CD4-positive, alpha-beta memory T cell (primary cell): ENCODE data around the gene RAD51C. TPM values are rescaled to one million over a fixed set of nuclear protein-coding genes. Genes with fewer than 3 reads are reported as not detected.

Experiments used
- CTCF ChIA-PET: fragments of 350-600 bp; sonication (Branson Sonifier 250); formaldehyde crosslinking; loops from one replicate; lab custom pipeline; 2021; ENCODE audit warnings: inconsistent platforms; ENCODE audit not compliant: partially characterized antibody; lab: Charles Lee
- POLR2A ChIA-PET: fragments of 350-600 bp; sonication (Branson Sonifier 250); formaldehyde crosslinking; loops from one replicate; lab custom pipeline; 2021; ENCODE audit not compliant: partially characterized antibody; lab: Charles Lee
- DNase-seq, 5 donors: peaks; one replicate each; pipeline versions ENCODE4 v3.0.0 to v3.0.0-alpha.2; 2020 to 2022; ENCODE audit warnings: mixed read lengths in 1 of 5
- H3K27ac ChIP-seq: one replicate; pipeline ENCODE4 v1.7.0; 2013; ENCODE audit warnings: low read depth, low read length
- H3K27me3 ChIP-seq: 2 replicates; pipeline ENCODE4 v1.7.0; 2013; ENCODE audit warnings: mild to moderate bottlenecking, low read length, moderate library complexity; ENCODE audit not compliant: insufficient read depth
- H3K36me3 ChIP-seq: 2 replicates; pipeline ENCODE4 v1.7.0; 2013; ENCODE audit warnings: mild to moderate bottlenecking, low read length, moderate library complexity; ENCODE audit not compliant: insufficient read depth
- H3K4me1 ChIP-seq: 2 replicates; pipeline ENCODE4 v1.7.0; 2013; ENCODE audit warnings: mild to moderate bottlenecking, low read length, moderate library complexity; ENCODE audit not compliant: insufficient read depth
- H3K4me3 ChIP-seq, 2 donors: one replicate each; pipeline ENCODE4 v1.7.0; 2013; ENCODE audit warnings: low read length in 2 of 2, mild to moderate bottlenecking in 1 of 2
- H3K9me3 ChIP-seq, 2 donors: one replicate each; pipeline ENCODE4 v1.7.0; 2013; ENCODE audit warnings: low read length in 2 of 2, control low read depth in 1 of 2; ENCODE audit not compliant: control insufficient read depth in 1 of 2
- H3K27ac Mint-ChIP-seq, 7 donors: one replicate each; pipeline ENCODE4 v1.8.0; 2020 to 2021; ENCODE audit warnings: mixed read lengths in 7 of 7, mild to moderate bottlenecking in 6 of 7, inconsistent platforms in 3 of 7, moderate library complexity in 3 of 7
- H3K27me3 Mint-ChIP-seq, 2 donors: one replicate each; pipeline ENCODE4 v1.8.0; 2020 to 2021; ENCODE audit warnings: mixed read lengths in 2 of 2
- H3K36me3 Mint-ChIP-seq, 2 donors: one replicate each; pipeline ENCODE4 v1.8.0; 2020 to 2021; ENCODE audit warnings: mixed read lengths in 2 of 2, inconsistent platforms in 1 of 2, mild to moderate bottlenecking in 1 of 2
- H3K4me1 Mint-ChIP-seq, 4 donors: one replicate each; pipeline ENCODE4 v1.8.0; 2020 to 2021; ENCODE audit warnings: mixed read lengths in 4 of 4, mild to moderate bottlenecking in 1 of 4
- H3K4me3 Mint-ChIP-seq, 8 donors: one replicate each; pipeline ENCODE4 v1.8.0; 2020 to 2021; ENCODE audit warnings: mixed read lengths in 8 of 8, mild to moderate bottlenecking in 7 of 8, moderate library complexity in 6 of 8, inconsistent platforms in 3 of 8
- H3K9me3 Mint-ChIP-seq, 8 donors: one replicate each; pipeline ENCODE4 v1.8.0; 2020 to 2021; ENCODE audit warnings: mixed read lengths in 8 of 8, mild to moderate bottlenecking in 5 of 8, inconsistent platforms in 3 of 8, moderate library complexity in 1 of 8
- intact Hi-C: fragments of 100-400 bp; cut with micrococcal nuclease; formaldehyde crosslinking; loops from one replicate; pipeline ENCODE4 v1.15.1; 2023
- polyA plus RNA-seq, 2 donors: library from polyadenylated mRNA; unstranded; fragments of 300-500 nt; fragmentation: Illumina TruSeq; gene quantifications; one replicate each; pipeline ENCODE4 v1.2.3, GENCODE V29; 2021
- total RNA-seq, 2 experiments: library from RNA; stranded (reverse); gene quantifications; one replicate each; pipeline ENCODE4 v1.2.3, GENCODE V29; 2021

The RAD51C gene
- total and polyA plus RNA-seq, 4 experiments from 2014 or later: 25.8 to 74.2 (median 36.9) TPM

- Histone ChIP-seq H3K27me3 (no peaks in the 10 kb centered on the region), H3K4me3 (no peak overlapping the region), H3K36me3 (peaks cover 6% of the 10 kb centered on the region), H3K4me1 (no peaks in the 10 kb centered on the region), H3K9me3 (no peaks in the 10 kb centered on the region), H3K27ac (no peak overlapping the region)
- peaks cover 14 to 25% of the 10 kb centered on the region in 2 donors for H3K36me3 Mint-ChIP-seq
- CTCF ChIA-PET: interaction anchor here (0.6 to 2.0 kb wide), 2 partner anchors 12 to 308 kb away, joined by 3 to 4 read pairs; partner anchors contain the start of genes RAD51C and TEX14
- H3K9me3 Mint-ChIP-seq: no peaks in the 10 kb centered on the region
- DNase-seq: no peak
- H3K4me1 Mint-ChIP-seq: peaks cover 0 to 6% (median 1%) of the 10 kb centered on the region in 4 donors
- H3K27ac Mint-ChIP-seq: no peak overlapping the region
- no peak overlapping the region for H3K4me3 Mint-ChIP-seq
- POLR2A ChIA-PET: interaction anchor here (1.2 kb wide), 1 partner anchor 72 kb away, joined by 6 read pairs; no protein-coding TSS in a partner anchor
- intact Hi-C loops: no loop called here
- no peaks in the 10 kb centered on the region for H3K27me3 Mint-ChIP-seq
These were observed 11.5 kb downstream of the RAD51C start for GRCh38 chr17:58703916-58704286.

- no peaks in the 10 kb centered on the region for H3K9me3 Mint-ChIP-seq
These were observed 14.1 kb downstream of the RAD51C start for GRCh38 chr17:58706351-58707140.

GRCh38 chr17:58710948-58711552, 18.6 kb downstream of the RAD51C start:
- intact Hi-C loops: loop anchor here (1.0 to 5.0 kb wide), 3 partner anchors 124 to 294 kb away; no protein-coding TSS in a partner anchor
- Mint-ChIP-seq H3K4me3 (no peak overlapping the region), H3K4me1 (peaks cover 0 to 6% (median under 1%) of the 10 kb centered on the region in 4 donors), H3K27ac (no peak overlapping the region), H3K36me3 (peaks cover 18 to 28% of the 10 kb centered on the region in 2 donors), H3K27me3 (no peaks in the 10 kb centered on the region), H3K9me3 (no peaks in the 10 kb centered on the region)
- Histone ChIP-seq H3K36me3 (peaks cover 6% of the 10 kb centered on the region), H3K27me3 (no peaks in the 10 kb centered on the region), H3K9me3 (no peaks in the 10 kb centered on the region), H3K27ac (no peak overlapping the region), H3K4me3 (no peak overlapping the region), H3K4me1 (no peaks in the 10 kb centered on the region)
- DNase-seq: peak in 4 of 5 donors; percentile 22 to 38 (median 36)
- ChIA-PET POLR2A (interaction anchor here (0.6 to 1.0 kb wide), 2 partner anchors 193 to 292 kb away, joined by 3 to 5 read pairs; no protein-coding TSS in a partner anchor), CTCF (interaction anchor here (0.7 to 3.1 kb wide), 14 partner anchors 10 to 300 kb away, joined by 3 to 21 read pairs (median 4); partner anchors contain the start of gene RAD51C)

More at GRCh38 chr17:58706351-58707140, 14.1 kb downstream of the RAD51C start:
- peak overlapping the region in 1 of 7 donors; percentile 72 for H3K27ac Mint-ChIP-seq
- ChIA-PET CTCF (no interaction called here), POLR2A (no interaction called here)
- Histone ChIP-seq H3K36me3 (peaks cover 6% of the 10 kb centered on the region), H3K9me3 (no peaks in the 10 kb centered on the region), H3K27me3 (no peaks in the 10 kb centered on the region), H3K27ac (no peak overlapping the region), H3K4me3 (no peak overlapping the region), H3K4me1 (no peaks in the 10 kb centered on the region)
- H3K4me3 Mint-ChIP-seq: no peak overlapping the region
- H3K27me3 Mint-ChIP-seq: no peaks in the 10 kb centered on the region
- peaks cover 0 to 6% (median 2%) of the 10 kb centered on the region in 4 donors for H3K4me1 Mint-ChIP-seq
- no peak for DNase-seq
- peaks cover 15 to 27% of the 10 kb centered on the region in 2 donors for H3K36me3 Mint-ChIP-seq
- intact Hi-C loops: no loop called here

- H3K9me3 ChIP-seq: no peaks in the 10 kb centered on the region
These were observed 29.9 kb downstream of the RAD51C start for GRCh38 chr17:58722274-58722673.

GRCh38 chr17:58722696-58723095, 30.3 kb downstream of the RAD51C start:
- H3K4me3 ChIP-seq: no peak overlapping the region
- H3K36me3 ChIP-seq: no peaks in the 10 kb centered on the region
- POLR2A ChIA-PET: no interaction called here
- Mint-ChIP-seq H3K4me1 (no peaks in the 10 kb centered on the region), H3K27me3 (no peaks in the 10 kb centered on the region), H3K9me3 (no peaks in the 10 kb centered on the region), H3K4me3 (no peak overlapping the region), H3K36me3 (peaks cover 32 to 36% of the 10 kb centered on the region in 2 donors), H3K27ac (no peak overlapping the region)
- intact Hi-C loops: no loop called here
- no peaks in the 10 kb centered on the region for H3K27me3 ChIP-seq
- no peaks in the 10 kb centered on the region for H3K9me3 ChIP-seq
- DNase-seq: no peak
- H3K4me1 ChIP-seq: no peaks in the 10 kb centered on the region
- H3K27ac ChIP-seq: no peak overlapping the region
- CTCF ChIA-PET: no interaction called here

More at GRCh38 chr17:58722274-58722673, 29.9 kb downstream of the RAD51C start:
- DNase-seq: no peak
- intact Hi-C loops: no loop called here
- CTCF ChIA-PET: no interaction called here
- Mint-ChIP-seq H3K4me3 (no peak overlapping the region), H3K36me3 (peaks cover 32 to 36% of the 10 kb centered on the region in 2 donors), H3K9me3 (no peaks in the 10 kb centered on the region), H3K4me1 (no peaks in the 10 kb centered on the region), H3K27ac (no peak overlapping the region), H3K27me3 (no peaks in the 10 kb centered on the region)
- Histone ChIP-seq H3K4me3 (no peak overlapping the region), H3K27me3 (no peaks in the 10 kb centered on the region), H3K4me1 (no peaks in the 10 kb centered on the region), H3K36me3 (no peaks in the 10 kb centered on the region), H3K27ac (no peak overlapping the region)
- POLR2A ChIA-PET: no interaction called here

- ChIA-PET POLR2A (no interaction called here), CTCF (interaction anchor here (1.6 kb wide), 1 partner anchor 17 kb away, joined by 3 read pairs; no protein-coding TSS in a partner anchor)
- H3K27ac Mint-ChIP-seq: peak overlapping the region in 2 of 7 donors; percentile 56 to 77
These were observed 36.4 kb downstream of the RAD51C start for GRCh38 chr17:58728798-58729197.

GRCh38 chr17:58730937-58731336, 38.5 kb downstream of the RAD51C start:
- peaks cover 11 to 13% of the 10 kb centered on the region in 2 donors for H3K36me3 Mint-ChIP-seq
- H3K4me3 Mint-ChIP-seq: no peak overlapping the region
- peaks cover 0 to 3% (median 1%) of the 10 kb centered on the region in 4 donors for H3K4me1 Mint-ChIP-seq
- no peaks in the 10 kb centered on the region for H3K27me3 ChIP-seq
- no peak overlapping the region for H3K4me3 ChIP-seq
- ChIA-PET CTCF (no interaction called here), POLR2A (no interaction called here)
- H3K27me3 Mint-ChIP-seq: no peaks in the 10 kb centered on the region
- H3K27ac Mint-ChIP-seq: peak overlapping the region in 1 of 7 donors; percentile 53
- no peaks in the 10 kb centered on the region for H3K4me1 ChIP-seq
- intact Hi-C loops: no loop called here
- no peak for DNase-seq
- H3K36me3 ChIP-seq: no peaks in the 10 kb centered on the region
- no peaks in the 10 kb centered on the region for H3K9me3 ChIP-seq
- H3K27ac ChIP-seq: no peak overlapping the region
- H3K9me3 Mint-ChIP-seq: no peaks in the 10 kb centered on the region

More at GRCh38 chr17:58728798-58729197, 36.4 kb downstream of the RAD51C start:
- H3K4me1 ChIP-seq: no peaks in the 10 kb centered on the region
- Mint-ChIP-seq H3K4me1 (peaks cover 0 to 3% (median 1%) of the 10 kb centered on the region in 4 donors), H3K36me3 (peaks cover 19 to 20% of the 10 kb centered on the region in 2 donors), H3K27me3 (no peaks in the 10 kb centered on the region), H3K4me3 (no peak overlapping the region), H3K9me3 (no peaks in the 10 kb centered on the region)
- no peaks in the 10 kb centered on the region for H3K36me3 ChIP-seq
- no peak overlapping the region for H3K27ac ChIP-seq
- H3K4me3 ChIP-seq: no peak overlapping the region
- H3K27me3 ChIP-seq: no peaks in the 10 kb centered on the region
- no peak for DNase-seq
- H3K9me3 ChIP-seq: no peaks in the 10 kb centered on the region
- intact Hi-C loops: no loop called here
